ENCODE data around the gene SHISA4. TPM values are rescaled to one million over a fixed set of nuclear protein-coding genes. Genes with fewer than 3 reads are reported as not detected.
A peak's percentile ranks its signal among the peaks of the same experiment; 100 is the strongest.
"Not testable (repeated sequence)": the region's sequence is repeated elsewhere in the genome, so short reads cannot be mapped to it uniquely, and the experiment has no call there.

SHISA4 gene
- total and polyA plus RNA-seq, 7 donors = 3.5 to 23.7 (median 12.7) TPM

- H3K27ac ChIP-seq = peak overlapping the region in 3 of 4 donors; percentile 50 to 72 (median 61)
Measured at GRCh38 chr1:201849372-201850052, 39.2 kb upstream of the SHISA4 start.

GRCh38 chr1:201850053-201850397, 38.7 kb upstream of the SHISA4 start:
- H3K4me1 ChIP-seq = peaks cover 0 to 29% (median 15%) of the 10 kb centered on the region in 4 donors
- peak overlapping the region in 3 of 4 donors; percentile 50 to 72 (median 61) for H3K27ac ChIP-seq
- no peak for TF ChIP-seq POLR2A (IDR thresholded peaks at IDR 0.05)
- peak in 1 of 4 donors; percentile 3 for TF ChIP-seq POLR2AphosphoS5 (IDR thresholded peaks at IDR 0.05)
- H3K36me3 ChIP-seq = peaks cover 21 to 67% (median 28%) of the 10 kb centered on the region in 4 donors
- 49 to 65% methylated on average over 1 of the region's 1 CpG for WGBS, 2 donors
- H3K9me3 ChIP-seq = no peaks in the 10 kb centered on the region
- no peak for DNase-seq
- no peak overlapping the region for H3K4me3 ChIP-seq
- intact Hi-C loops (cut with DNase I) = no loop called here
- no peaks in the 10 kb centered on the region for H3K27me3 ChIP-seq

More at GRCh38 chr1:201849372-201850052, 39.2 kb upstream of the SHISA4 start:
- no peaks in the 10 kb centered on the region for H3K9me3 ChIP-seq
- 94 to 98% methylated on average over 2 of the region's 2 CpGs for WGBS, 2 donors
- H3K4me3 ChIP-seq = no peak overlapping the region
- TF ChIP-seq POLR2A (IDR thresholded peaks at IDR 0.05) (no peak), EP300 (IDR thresholded peaks at IDR 0.05) (no peak), CTCF (IDR thresholded peaks at IDR 0.05) (no peak), POLR2AphosphoS5 (IDR thresholded peaks at IDR 0.05) (no peak)
- no peak for DNase-seq
- intact Hi-C loops (cut with DNase I) = no loop called here
- H3K4me1 ChIP-seq = peaks cover 0 to 29% (median 15%) of the 10 kb centered on the region in 4 donors
- H3K27me3 ChIP-seq = no peaks in the 10 kb centered on the region
- H3K36me3 ChIP-seq = peaks cover 19 to 62% (median 25%) of the 10 kb centered on the region in 4 donors

GRCh38 chr1:201851949-201852348, 36.7 kb upstream of the SHISA4 start:
- Histone ChIP-seq H3K27ac (no peak overlapping the region), H3K36me3 (peaks cover 27 to 86% (median 44%) of the 10 kb centered on the region in 4 donors), H3K4me3 (no peak overlapping the region), H3K4me1 (peaks cover 0 to 29% (median 15%) of the 10 kb centered on the region in 4 donors), H3K27me3 (no peaks in the 10 kb centered on the region), H3K9me3 (no peaks in the 10 kb centered on the region)
- no peak for DNase-seq
- WGBS, 2 donors = 92% methylated on average over 1 of the region's 1 CpG
- intact Hi-C loops (cut with DNase I) = no loop called here
- TF ChIP-seq POLR2A (IDR thresholded peaks at IDR 0.05) (no peak), POLR2AphosphoS5 (IDR thresholded peaks at IDR 0.05) (no peak), CTCF (IDR thresholded peaks at IDR 0.05) (no peak), EP300 (IDR thresholded peaks at IDR 0.05) (no peak)

DNA sequence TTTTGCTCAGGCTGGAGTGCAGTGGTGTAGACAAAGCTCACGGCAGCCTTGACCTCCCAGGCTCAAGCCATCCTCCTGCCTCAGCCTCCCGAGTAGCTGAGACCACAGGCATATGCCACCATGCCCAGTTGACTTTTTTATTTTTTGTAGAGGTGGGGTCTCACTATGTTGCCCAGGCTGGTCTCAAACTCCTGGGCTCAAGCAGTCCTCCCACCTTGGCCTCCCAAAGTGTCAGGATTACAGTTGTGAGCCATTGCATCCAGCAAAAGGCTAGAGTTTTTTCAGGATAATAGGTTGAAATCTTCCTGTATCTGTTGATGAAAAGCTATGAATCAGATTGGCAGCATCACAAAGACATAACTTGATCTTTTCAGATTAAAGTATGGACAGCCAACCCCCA, 32.0 kb upstream of the SHISA4 start:
- H3K27ac ChIP-seq; DNase-seq; H3K4me3 ChIP-seq; intact Hi-C loops (cut with DNase I); H3K9me3 ChIP-seq; H3K27me3 ChIP-seq; H3K4me1 ChIP-seq: not testable (repeated sequence)
- WGBS, 2 donors = 95 to 96% methylated on average over 2 of the region's 2 CpGs
- H3K36me3 ChIP-seq = peaks cover 25 to 98% (median 56%) of the 10 kb centered on the region in 4 donors

GRCh38 chr1:201859424-201859823, 29.3 kb upstream of the SHISA4 start:
- peaks cover 12 to 98% (median 32%) of the 10 kb centered on the region in 4 donors for H3K36me3 ChIP-seq
- TF ChIP-seq EP300 (IDR thresholded peaks at IDR 0.05) (no peak), CTCF (IDR thresholded peaks at IDR 0.05) (no peak), POLR2AphosphoS5 (IDR thresholded peaks at IDR 0.05) (no peak), POLR2A (IDR thresholded peaks at IDR 0.05) (no peak)
- WGBS, 2 donors = 92 to 96% methylated on average over 5 of the region's 5 CpGs

More at GRCh38 chr1:201859424-201859823, 29.3 kb upstream of the SHISA4 start:
- DNase-seq = no peak
- intact Hi-C loops (cut with DNase I) = no loop called here
- Histone ChIP-seq H3K27me3 (no peaks in the 10 kb centered on the region), H3K27ac (no peak overlapping the region), H3K9me3 (no peaks in the 10 kb centered on the region), H3K4me3 (no peak overlapping the region), H3K4me1 (no peaks in the 10 kb centered on the region)
